Immature natural killer cell (primary cell): ENCODE measurements around the gene PGGT1B. TPM values are rescaled to one million over a fixed set of nuclear protein-coding genes. Genes with fewer than 3 reads are reported as not detected.

Experiments used
- DNase-seq, 3 donors: peaks; one replicate each; pipeline ENCODE4 v3.0.0; 2022; ENCODE audit warnings: mixed read lengths in 1 of 3
- H3K27ac Mint-ChIP-seq, 6 donors: one replicate each; pipeline ENCODE4 v1.8.0; 2020; ENCODE audit warnings: mixed read lengths in 6 of 6, mild to moderate bottlenecking in 5 of 6, inconsistent platforms in 4 of 6, moderate library complexity in 3 of 6
- H3K27me3 Mint-ChIP-seq, 3 donors: one replicate each; pipeline ENCODE4 v1.8.0; 2020 to 2021; ENCODE audit warnings: low read depth in 3 of 3, mild to moderate bottlenecking in 3 of 3, mixed read lengths in 3 of 3, moderate library complexity in 3 of 3, inconsistent platforms in 1 of 3
- H3K36me3 Mint-ChIP-seq, 3 donors: one replicate each; pipeline ENCODE4 v1.8.0; 2020; ENCODE audit warnings: mixed read lengths in 3 of 3, inconsistent platforms in 2 of 3, mild to moderate bottlenecking in 2 of 3
- H3K4me1 Mint-ChIP-seq, 2 donors: one replicate each; pipeline ENCODE4 v1.8.0; 2020; ENCODE audit warnings: inconsistent platforms in 2 of 2, mild to moderate bottlenecking in 2 of 2, mixed read lengths in 2 of 2, moderate library complexity in 1 of 2
- H3K4me3 Mint-ChIP-seq, 5 donors: one replicate each; pipeline ENCODE4 v1.8.0; 2020; ENCODE audit warnings: mild to moderate bottlenecking in 5 of 5, mixed read lengths in 5 of 5, inconsistent platforms in 3 of 5, moderate library complexity in 3 of 5
- H3K9me3 Mint-ChIP-seq, 6 donors: one replicate each; pipeline ENCODE4 v1.8.0; 2020; ENCODE audit warnings: mild to moderate bottlenecking in 6 of 6, mixed read lengths in 6 of 6, inconsistent platforms in 4 of 6, moderate library complexity in 3 of 6
- polyA plus RNA-seq, 3 donors: library from polyadenylated mRNA; unstranded; fragments of 300-500 nt; fragmentation: Illumina TruSeq; gene quantifications; one replicate each; pipeline ENCODE4 v1.2.3, GENCODE V29; 2021

PGGT1B gene
- polyA plus RNA-seq, 3 donors from 2014 or later = 11.2 to 18.0 (median 16.6) TPM

DNA sequence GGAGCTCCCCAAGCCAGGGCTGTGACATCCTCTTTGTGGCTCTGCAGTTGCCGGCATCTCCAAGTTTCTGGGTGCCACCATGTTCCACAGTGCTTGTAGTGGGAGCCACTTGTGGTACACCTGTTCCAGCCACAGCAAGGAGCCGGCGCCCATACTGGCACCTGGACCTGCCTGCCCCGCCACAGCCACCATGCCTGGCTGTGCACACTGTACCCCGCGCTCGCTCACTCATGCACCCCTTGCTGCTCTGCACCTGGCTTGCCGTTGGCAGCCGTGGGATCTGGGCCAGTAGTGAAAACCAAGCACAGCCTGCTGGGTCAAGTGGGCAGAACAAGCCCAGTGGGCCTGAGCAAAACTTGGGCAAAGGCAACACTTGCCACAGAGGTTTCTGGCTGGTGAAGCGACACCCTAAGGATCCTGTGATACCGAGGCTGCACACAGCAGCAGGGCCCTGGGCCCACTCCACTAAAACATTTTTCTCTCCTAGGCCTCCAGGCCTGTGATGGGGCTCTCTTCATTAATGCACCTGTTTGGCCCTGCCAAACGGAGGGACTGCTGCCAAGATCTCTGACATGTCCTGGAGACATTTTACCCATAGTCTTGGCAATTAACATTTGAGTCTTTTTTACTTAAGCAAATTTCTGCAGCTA, 95.8 kb downstream of the PGGT1B start:
- H3K4me1 Mint-ChIP-seq = peaks cover 12 to 16% of the 10 kb centered on the region in 2 donors
- H3K9me3 Mint-ChIP-seq = no peaks in the 10 kb centered on the region
- H3K4me3 Mint-ChIP-seq = no peak overlapping the region
- H3K36me3 Mint-ChIP-seq = no peaks in the 10 kb centered on the region
- DNase-seq = no peak
- no peak overlapping the region for H3K27ac Mint-ChIP-seq
- peaks cover 10 to 32% (median 18%) of the 10 kb centered on the region in 3 donors for H3K27me3 Mint-ChIP-seq

DNA sequence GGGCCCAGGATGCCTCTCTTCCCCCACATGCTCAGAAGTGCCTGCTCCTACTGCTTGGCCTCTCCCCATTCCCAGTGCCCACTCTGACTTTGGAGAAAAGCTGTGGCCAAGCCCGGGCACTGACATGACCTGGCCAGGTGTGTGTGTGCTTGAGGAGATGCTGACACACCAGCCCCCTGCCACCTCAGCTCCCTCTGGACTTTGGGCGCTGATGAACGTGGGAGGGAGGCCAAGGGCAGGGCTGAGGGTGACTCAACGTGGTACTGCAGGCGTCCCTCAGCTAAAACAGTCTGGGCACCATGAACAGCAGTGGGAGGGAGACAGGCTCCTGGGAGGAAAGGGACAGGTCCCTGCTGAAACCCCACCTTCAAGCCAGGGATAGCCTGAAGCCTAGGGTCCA, 96.9 kb downstream of the PGGT1B start:
- H3K27ac Mint-ChIP-seq = no peak overlapping the region
- H3K4me1 Mint-ChIP-seq = peaks cover 9 to 11% of the 10 kb centered on the region in 2 donors
- no peak for DNase-seq
- H3K4me3 Mint-ChIP-seq = no peak overlapping the region
- peaks cover 6 to 25% (median 15%) of the 10 kb centered on the region in 3 donors for H3K27me3 Mint-ChIP-seq
- H3K36me3 Mint-ChIP-seq = no peaks in the 10 kb centered on the region
- H3K9me3 Mint-ChIP-seq = no peaks in the 10 kb centered on the region

DNA sequence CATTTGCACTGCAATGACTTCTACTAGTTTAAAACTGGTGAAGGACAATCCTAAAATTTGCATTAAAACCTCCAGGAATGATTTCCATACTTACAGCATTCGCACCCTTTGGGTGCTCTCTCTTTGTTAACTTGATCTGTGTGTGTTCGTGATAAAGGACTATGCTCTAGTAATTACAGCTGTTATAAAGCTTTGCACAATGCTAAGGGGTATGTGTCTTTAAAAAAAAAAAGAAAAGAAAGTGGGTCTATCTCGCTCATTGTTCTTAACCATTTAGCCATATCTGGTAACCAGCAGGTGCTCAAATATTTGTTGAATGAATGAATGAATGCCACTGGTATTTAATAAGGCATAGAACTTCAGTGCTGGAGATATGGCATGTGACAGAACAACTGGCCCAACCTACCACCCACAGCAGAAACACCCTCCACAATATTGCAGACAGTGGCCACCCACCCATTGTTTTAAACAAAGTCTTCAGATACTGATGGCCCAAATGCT, 101.7 kb downstream of the PGGT1B start:
- Mint-ChIP-seq H3K4me1 (no peaks in the 10 kb centered on the region), H3K4me3 (no peak overlapping the region), H3K27ac (no peak overlapping the region), H3K9me3 (peaks cover 0 to 5% (median 0%) of the 10 kb centered on the region in 6 donors), H3K36me3 (no peaks in the 10 kb centered on the region), H3K27me3 (peaks cover 3 to 23% (median 14%) of the 10 kb centered on the region in 3 donors)
- no peak for DNase-seq

Other genes with a start within 250 kb of the PGGT1B start
- under 1 TPM in 1 of 3 donors, not detected in 2; 0.73 TPM for gene TRIM36, start 93.0 kb downstream of the PGGT1B start, polyA plus RNA-seq
- gene CCDC112, start 33.8 kb upstream of the PGGT1B start, polyA plus RNA-seq = 1 to 10 TPM; 3.2 to 4.6 (median 3.7) TPM